NCI-H146 treated with DMSO at 0.1 percent for 48 hours (cell line): ENCODE measurements around the gene RPS6KL1.
A peak's percentile ranks its signal among the peaks of the same experiment; 100 is the strongest.

ENCODE experiments used
- DNase-seq: peaks from one replicate; lab custom pipeline; 2025; ENCODE audit not compliant: unreplicated experiment; lab: John Stamatoyannopoulos, UW

The RPS6KL1 gene, protein sequence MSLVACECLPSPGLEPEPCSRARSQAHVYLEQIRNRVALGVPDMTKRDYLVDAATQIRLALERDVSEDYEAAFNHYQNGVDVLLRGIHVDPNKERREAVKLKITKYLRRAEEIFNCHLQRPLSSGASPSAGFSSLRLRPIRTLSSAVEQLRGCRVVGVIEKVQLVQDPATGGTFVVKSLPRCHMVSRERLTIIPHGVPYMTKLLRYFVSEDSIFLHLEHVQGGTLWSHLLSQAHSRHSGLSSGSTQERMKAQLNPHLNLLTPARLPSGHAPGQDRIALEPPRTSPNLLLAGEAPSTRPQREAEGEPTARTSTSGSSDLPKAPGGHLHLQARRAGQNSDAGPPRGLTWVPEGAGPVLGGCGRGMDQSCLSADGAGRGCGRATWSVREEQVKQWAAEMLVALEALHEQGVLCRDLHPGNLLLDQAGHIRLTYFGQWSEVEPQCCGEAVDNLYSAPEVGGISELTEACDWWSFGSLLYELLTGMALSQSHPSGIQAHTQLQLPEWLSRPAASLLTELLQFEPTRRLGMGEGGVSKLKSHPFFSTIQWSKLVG

DNA sequence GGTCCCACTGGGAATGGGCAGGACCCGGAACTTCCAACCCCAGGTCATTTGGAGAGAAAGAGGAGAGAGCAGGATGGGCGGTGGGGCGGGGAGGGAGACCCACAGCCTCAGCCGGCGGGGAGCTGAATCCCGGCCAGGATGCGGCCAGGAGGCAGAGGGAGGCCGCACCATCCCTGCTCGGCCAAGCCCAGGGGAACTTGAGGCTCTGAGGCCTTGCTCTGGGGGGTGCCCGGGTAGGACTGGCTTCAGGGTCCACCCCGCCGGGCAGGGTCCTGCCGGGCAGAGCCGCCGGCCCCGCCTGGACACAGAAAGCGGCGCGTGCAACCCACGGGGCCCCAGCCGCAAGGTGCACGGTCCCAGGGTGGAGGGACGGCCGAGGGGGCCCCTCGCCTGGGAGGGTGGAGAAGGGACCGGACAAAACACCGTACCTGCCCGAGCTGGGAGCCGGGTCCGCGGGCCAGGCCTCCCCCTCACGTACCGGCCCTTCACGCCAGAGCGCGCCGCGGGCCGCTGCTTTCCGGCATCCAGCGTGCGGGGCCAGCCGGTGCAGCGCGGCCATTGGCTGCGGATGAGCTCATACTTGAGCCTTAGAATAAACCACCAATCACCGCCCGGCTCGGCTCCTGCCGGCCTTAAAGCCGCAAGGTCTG is at the start of gene RPS6KL1:
RPS6KL1 (minus strand) TSS at position 509 of the 650 bp plus-strand sequence. CDS start 1,719 bp downstream, outside the sequence.
- peak; percentile 39 for DNase-seq

DNA sequence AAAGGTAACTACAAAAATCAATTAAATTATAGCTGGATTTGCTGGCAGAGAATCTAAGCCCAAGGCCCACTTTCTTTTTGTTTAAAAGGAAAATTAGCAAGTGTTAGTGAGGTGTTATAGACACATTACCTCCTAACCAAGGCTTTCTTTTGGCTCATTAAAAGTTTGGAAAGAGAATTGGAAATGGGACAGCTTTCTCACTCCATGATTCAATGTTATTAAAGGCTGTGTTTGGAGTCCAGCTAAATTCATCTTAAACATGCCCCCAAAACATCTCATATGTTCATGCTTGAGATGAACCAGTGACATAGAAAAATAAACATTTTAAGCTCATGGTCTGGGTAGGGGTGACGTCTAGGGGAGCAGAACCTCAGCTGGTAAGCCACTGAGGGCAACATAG is 45.8 kb upstream of the RPS6KL1 start:
- no peak for DNase-seq

DNA sequence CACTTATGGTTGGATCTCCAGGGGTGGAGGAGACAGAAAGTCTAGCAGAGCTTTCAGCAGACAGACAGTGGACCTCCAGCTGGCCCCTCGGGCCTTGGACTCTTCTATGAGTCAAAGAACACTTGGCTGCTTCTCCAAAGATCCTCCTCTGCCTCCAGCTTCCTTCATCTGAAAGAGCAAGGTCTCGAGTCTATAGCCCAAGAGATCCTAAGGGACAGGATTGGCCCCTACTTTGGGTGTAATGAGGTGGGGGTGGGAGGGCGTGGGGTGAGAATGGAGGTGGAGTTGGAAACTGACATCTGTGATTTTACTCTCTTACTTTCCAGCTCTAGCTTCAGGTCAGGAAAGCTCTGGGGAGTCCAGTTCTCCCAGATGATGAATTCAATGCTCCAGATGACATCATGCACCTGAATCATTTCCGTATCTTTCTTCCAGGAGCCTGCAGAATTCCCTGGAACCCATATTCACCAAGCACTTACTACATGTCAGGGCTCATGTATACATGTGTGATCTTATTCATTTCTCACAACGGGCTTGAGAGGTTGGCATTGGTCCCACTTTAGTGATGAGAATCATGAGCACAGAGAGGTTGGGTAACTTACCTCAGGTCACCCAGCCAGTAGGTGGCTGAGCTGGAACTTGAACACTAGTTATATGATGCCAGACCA is 42.6 kb upstream of the RPS6KL1 start:
- DNase-seq: no peak

DNA sequence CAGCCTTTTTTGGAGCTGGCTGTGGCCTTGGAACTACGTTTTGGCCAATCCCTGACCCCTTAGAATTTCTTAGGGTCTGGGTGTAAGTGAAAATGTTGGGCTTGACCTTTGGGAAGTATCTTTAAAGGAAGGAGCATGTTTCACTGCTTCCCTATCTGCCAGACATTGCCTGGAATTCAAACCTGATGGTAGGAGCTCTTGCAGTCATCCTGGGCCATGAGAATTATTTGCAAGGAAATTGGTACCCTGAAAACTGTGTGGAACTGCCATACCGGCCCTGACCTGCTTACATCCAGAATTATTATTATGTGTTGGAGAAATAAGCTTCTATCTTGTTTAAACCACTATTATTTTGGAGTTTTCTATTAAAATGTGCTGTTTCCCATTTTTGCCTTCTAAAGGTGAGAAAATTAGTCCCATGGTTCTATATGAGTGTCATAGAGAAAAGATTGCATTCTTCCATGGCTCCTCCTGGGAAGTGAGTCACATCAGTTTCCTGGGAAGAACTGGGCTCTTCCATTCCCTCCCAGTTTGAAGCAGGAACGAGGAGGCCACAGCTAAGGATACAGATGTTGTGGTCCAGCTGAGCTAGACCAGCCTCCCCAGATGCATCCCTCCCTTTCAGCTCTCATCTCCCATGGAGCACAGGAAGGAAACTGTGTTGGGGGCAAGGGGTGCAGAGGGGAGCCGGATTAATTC is 41.9 kb upstream of the RPS6KL1 start:
- no peak for DNase-seq

DNA sequence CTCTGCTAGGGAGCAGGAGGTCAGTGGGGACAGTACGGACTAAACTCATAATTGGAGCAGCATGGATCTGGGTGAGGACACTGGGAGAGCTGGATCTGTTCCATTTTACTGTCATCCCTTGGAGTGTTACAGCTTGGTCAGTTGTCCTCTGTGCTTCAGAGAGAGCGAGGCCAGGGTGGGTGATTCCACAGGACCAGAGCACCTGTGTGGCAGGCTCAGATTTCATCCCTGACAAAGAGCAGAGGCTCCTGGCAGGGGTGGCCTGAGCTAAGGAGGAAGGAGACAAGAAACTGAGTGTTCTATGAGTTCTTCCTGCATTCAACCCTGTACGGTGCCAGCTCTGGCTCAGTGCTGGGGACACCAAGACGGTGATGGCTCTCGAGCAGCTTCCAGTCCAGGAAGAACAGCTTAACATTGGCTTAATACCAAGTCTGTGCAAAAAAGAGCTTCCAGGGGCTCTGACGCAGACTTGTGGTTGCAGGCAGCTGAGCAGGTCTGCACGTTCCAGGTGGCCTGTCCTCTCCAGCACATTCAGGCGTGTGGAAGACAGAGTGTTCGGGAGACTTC is 40.7 kb upstream of the RPS6KL1 start:
- DNase-seq: no peak

DNA sequence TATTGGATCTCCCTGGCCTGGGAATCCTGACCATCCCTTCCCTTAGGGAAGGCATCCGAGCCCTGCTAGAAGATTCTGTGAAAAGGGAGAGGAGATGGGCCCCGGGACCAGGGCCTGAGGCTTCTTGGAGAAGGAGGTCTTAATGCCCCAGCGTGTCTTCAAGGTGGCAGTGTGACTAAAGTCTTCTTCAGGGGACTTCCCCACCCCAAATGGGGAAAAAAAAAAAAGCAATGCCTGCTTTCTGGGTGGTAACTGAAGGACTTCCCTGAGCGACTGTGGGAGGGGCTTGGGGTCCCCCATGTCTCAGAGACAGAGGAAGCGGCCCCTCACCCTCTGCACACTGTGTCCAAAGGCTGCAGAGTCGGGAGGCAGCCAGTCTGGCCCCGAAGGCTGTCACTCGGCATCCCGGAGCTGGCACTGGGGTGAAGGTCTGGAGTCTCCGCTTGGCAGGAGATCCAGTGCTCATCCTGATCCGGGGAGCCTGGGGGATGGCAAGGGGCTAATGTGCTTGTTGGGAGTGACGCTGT is 40.2 kb upstream of the RPS6KL1 start:
- no peak for DNase-seq

DNA sequence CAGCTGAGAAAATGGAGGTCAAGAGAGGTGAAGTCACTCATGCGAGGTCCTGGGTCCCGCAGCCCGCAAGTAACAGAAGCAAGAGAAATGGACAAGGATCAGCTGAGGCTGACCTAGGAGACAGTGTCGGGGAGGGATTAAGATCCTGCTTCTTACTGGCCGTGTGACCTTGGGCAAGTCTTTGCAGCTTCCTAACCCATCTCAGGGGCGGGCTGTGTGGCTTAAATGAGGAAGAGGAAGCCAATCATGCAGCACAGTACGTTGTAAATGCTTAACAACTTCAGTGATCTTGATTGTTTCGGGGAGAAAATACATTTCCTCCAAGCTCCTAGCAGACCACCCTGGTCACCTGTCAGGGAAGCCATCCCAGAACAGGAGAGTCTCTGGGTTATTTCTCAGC is 39.4 kb upstream of the RPS6KL1 start:
- no peak for DNase-seq

DNA sequence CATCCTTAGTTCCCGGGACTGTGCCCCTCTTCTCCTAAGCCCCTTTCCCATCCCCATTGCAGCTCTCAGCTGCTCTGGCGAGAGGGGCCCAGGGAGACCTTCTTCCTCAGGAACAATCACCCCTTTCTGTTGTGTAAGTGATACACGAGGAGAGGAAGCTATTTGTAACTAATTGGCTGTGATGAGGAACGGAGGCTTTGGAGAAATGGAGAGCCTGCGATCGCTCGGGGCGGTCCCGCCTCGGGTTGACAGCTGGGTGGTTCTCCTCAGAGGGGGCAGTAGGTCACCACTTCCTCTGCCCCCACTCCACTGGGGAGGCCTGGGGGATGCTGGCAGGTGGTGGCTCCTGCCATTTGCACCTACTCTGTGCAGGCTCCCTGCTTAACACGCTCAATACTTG is 39.0 kb upstream of the RPS6KL1 start:
- DNase-seq: no peak

DNA sequence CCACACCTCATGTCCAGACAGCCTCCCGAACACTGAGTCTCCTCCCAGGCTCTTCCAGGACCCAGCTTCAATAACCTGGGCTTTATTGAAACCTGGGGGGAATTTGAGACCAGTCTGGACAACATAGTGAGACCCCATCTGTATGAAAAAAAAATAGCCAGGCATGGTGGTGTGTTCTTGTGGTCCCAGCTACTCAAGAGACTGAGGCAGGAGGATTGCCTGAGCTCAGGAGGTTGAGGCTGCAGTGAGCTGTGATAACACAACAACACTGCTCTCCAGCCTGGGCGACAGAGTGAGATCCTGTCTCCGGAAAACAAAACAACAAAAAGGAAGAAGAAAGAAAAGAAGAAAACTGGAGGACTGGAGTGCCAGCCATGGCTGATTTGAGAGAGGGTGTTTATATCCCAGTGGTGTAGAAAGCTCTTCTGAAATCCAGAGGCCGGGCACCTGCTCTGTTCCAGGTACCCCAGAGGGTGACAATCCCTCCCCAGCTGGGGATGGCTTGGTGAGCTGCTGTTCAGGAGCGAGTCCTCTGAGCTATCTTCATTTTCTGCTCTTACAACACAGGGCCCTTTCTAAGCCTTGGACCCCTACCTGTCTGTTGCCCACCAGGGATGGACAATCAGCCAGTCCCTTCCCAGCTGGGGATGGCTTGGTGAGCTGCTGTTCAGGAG is 38.3 kb upstream of the RPS6KL1 start:
- no peak for DNase-seq

DNA sequence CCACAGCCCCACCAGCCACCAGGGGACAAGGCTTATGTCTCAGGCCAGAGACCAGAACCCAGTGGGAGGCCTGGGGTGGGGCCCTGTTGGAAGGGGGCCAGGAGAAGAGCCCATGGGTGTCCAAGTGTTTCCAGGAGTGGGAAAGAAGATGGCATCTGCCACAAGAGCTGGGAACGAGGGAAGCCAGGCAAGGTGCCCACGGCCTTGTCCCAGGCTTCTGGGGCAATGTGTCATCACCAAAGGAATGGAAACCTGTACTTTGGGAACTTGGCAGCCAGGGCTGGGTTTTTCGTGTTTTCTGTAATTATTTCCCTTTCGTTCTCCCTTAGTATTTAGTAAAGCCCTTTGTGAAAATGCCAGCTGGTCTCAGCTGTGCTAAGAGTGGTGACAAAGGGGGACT is 37.7 kb upstream of the RPS6KL1 start:
- no peak for DNase-seq

DNA sequence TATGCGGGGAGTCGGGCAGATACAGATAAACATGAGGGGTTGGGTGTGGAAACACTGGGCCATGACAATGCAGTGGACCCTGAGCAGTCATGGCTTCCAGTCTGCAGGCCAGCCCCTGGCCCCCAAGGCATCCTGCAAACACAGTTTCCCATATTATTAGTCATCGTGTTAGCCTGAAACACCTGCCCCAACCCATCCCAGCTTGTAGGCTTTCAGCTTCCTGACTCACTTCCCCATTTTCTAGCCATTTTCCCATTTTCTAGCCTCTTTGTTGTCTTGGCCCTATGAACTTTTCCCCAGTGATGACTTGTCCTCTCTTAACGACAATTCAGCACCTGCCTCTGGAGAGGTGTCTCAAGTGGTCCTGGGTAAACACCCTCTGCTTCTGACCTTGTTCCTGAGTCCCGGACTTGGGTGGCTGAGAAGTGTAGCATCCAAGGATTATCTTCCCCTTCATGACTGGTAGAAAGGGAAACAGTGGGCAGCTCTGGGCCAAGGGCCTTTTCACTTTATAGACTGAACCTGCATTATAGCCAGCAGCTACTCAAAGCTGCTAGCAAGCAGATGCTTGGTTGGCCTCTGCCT is 36.6 kb upstream of the RPS6KL1 start:
- no peak for DNase-seq

DNA sequence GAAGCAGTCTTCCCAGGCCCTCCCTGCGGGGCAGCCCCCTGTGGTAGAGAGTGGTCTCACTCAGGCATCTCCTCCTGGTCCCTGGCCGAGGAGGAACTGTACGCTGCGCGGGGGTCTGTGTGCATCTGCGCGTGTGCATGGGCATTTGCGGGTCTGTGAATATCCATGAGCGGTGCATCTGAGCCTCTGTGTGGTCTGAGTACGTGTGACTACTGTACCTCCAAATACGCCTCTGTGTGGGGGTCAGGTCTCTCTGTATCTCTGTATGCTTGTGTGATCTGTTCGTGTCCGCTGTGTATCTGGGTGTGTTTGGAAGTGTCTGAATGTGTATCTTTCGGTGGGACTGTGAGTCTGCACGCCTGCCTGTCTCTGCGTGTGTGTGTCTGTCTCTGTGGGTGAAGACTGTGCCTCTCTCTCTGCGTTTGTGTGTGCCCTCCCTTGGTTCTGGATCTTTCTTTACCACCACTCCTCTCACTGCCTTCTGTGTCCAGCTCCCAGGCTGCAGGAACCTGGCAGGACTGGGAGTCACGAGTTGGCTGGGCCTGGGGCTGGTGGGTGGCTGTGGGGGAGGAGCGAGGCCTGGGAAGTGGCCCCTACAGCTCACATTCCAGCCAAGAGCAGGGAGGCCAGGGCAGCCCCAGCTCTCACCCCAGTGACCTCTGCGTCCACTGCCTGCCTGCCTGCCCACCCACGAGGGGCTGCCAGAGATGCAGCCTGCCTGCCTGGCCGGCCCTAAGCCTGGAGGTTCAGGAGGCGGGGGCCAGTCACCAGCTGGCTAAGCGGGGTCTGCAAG is 33.4 kb upstream of the RPS6KL1 start:
- no peak for DNase-seq

DNA sequence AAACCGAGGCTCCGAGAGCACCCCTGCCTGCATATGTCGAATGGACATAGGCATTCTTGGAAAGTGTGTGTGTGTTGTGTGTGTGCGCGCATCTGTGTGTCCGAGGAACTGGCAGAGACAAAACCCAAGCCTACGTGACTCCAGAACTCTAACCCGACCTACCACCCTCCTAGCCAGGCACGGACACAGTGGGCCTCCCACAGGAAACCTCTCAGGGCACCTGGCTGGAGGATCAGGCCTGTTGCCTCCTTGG is 32.9 kb upstream of the RPS6KL1 start:
- DNase-seq: no peak

DNA sequence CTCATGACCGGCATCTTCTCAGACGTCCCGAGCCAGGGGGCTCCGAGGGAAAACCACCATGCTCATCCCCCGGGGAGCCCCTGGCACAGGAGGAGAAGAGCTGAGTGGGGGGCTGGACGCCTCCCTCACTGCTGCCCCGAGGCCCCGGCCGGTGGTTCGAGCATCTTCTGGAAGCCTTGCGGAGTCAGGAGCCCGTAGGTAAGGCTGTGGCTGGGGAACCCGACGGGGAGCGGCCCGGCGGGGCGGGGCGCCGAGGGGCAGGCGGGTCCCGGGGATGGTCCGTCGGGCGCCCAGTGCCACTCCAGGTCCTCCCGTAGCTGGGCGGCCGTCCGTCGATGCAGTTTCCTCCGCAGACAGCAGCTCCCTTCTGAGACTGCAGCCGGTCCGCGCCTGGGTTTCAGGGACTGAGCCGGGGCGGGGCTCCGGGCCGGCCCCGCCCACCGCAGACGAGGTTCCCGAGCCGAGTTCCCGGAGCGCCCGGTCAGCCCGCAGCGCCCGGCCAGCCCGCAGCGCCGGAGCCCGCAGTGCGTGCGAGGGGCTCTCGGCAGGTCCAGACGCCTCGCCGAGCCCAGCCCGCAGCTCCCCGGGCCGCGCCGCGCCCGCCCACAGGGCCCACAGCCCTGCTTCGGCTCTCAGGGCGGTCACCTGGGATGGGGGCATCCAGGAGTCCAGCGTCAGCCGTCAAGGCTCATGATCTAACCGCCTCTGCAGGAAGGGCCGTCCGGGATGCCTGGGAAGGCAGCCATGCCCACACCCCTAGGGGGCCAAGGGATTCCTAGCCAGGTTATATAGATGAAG is 32.4 kb upstream of the RPS6KL1 start, which contains the start of gene PGF:
PGF (minus strand) TSS at position 369 of the 798 bp plus-strand sequence; CDS start at position 14, 355 bp downstream.
- peak; percentile 3 for DNase-seq

DNA sequence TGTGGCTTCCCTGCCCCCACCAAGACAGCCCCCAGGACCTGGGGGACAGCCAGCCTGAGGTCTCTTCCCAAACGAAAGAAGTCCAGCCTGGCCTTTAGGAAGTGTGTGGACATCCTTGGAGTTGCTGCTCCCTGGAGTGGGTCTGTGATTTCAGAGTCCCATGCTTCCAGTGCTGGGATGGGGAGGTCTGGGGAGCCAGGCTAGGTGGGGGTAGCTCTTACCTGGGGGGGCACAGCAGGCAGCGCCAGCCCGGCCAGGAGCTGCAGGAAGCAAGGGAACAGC is 31.8 kb upstream of the RPS6KL1 start:
- no peak for DNase-seq

DNA sequence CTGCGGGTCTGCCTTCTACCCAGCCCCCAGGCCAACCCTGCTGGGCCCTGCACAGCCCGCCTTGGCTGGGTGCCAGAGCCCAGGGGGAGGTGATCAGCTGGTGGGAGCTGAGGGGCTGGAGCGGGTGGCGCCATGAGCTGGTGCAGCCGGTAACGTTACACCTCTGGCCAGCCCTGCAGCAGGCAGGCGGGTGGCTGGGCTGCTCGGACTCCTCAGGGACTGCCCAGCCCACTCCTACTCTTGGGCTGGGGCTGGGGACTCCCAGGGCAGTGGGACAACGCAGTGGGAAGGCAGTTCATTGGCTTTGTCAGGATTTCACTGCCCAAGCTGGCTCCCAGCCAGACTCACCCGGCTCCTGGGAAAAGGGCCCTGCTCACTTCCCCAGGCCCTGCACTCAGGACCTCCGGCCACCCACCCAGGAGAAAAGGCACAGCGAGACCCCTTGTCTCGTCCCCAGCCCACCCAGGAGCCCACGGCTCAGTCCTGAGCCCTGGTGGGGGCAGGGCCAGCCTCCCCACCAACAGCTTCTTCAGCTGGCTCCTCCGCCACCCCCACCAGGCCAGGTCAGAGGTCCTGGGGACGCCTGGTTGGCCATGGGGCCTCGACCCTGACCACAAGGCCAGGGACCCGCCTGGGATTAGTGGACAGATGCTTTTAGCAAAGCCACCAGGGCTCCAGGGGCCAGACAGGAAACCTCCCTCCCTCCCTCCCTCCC is 31.3 kb upstream of the RPS6KL1 start:
- DNase-seq: peak; percentile 61

DNA sequence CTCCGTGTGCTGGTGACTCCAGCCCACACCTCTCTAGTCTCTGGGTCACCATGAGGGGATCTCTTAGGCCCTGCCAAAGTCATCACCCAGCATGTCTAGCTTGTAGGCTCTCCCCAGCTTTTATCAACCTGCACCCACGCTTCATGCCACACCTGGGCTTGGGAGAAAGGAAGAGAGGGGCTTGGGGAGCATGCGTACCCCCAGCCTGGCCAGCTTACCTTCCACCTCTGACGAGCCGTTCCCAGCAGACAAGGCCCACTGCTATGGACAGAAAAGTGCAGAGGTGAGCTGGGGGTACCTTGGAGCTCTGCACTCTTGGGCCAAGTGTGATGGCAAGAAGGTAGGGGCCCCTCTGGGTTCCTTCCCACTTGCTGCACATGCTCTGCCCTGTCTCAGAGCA is 30.6 kb upstream of the RPS6KL1 start:
- no peak for DNase-seq
